ENCODE measurements around the gene PPP2CA.

PPP2CA gene

DNA sequence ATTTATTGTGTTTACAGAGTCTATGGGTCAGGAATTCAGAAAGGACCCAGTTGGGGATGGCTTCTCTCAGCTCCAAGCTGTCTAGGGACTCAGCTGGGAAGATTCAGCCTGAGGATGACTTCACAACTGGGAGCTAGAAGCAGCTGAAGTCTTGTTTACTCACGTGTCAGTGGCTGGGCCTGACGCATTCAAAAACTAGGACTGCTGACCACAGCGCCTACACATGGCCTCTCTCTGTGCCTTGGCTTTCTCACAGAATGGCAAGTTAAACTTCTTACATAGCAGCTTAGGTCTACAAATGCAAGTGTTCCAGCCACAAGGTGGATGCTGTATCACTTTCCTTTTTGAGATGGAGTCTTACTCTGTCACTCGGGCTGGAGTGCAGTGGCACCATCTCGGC lies 16.3 kb upstream of the PPP2CA start:
- DNase-seq (ENCODE audit: insufficient read length, low spot score) (no peak), FAIRE-seq (no peak)
- no peak for TF ChIP-seq CTCF (IDR thresholded peaks at IDR 0.05; ENCODE audit: insufficient read depth, missing control alignments)

DNA sequence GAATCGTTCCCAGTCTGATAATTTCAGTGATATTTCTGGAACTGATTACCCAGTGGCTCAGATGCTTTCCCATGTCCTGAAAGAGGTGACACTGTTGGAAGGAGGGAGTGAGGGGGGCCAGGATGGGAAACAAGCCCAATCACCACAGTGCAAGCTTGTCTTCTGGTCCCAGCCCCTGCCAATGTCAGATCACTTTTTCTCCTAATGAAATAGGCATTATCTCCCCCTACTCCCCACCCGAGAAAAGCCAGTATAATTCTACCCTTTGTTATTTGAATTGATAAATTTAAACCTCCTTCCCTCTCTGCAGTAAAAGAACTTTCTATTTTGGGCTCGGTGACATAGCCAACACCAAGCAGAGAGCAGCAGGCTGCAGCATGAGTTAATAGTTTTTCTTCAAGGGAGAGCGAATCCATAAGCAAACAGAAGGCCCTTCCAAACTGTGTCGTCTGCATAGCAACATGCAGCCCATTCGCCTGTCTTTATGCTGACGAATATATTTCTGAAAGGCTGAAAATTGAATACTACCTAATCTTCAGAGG lies 14.6 kb upstream of the PPP2CA start:
- FAIRE-seq (no peak), DNase-seq (ENCODE audit: insufficient read length, low spot score) (no peak)
- no peak for TF ChIP-seq CTCF (IDR thresholded peaks at IDR 0.05; ENCODE audit: insufficient read depth, missing control alignments)

- TF ChIP-seq CTCF (IDR thresholded peaks at IDR 0.05; ENCODE audit: insufficient read depth, missing control alignments): no peak
- FAIRE-seq (no peak), DNase-seq (ENCODE audit: insufficient read length, low spot score) (no peak)
Observed at GRCh38 chr5:134236820-134237219, 10.9 kb upstream of the PPP2CA start.

DNA sequence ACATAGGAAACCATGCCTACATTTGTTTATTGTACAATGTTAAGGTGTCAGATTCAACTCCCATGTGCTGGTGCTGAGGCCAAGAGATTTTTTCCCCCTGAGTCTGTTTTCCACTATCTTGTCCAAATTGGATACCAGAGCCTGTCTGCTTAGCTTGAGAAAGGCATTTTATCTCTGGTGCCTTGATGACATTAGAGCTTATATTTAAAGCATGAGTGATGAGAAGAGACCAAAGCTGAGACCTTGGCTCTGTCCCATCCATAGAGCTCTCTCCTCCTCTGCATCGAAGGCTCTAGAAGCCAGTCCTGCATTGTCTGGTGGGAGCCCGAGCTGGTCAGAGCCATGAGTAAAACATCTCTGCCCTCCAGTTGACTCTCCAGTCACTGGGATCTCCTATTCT lies 10.4 kb upstream of the PPP2CA start:
- FAIRE-seq: no peak
- DNase-seq (ENCODE audit: insufficient read length, low spot score): no peak

GRCh38 chr5:134228624-134229023 lies 2.8 kb upstream of the PPP2CA start:
- FAIRE-seq: no peak
- DNase-seq (ENCODE audit: insufficient read length, low spot score): no peak
- no peak for TF ChIP-seq CTCF (IDR thresholded peaks at IDR 0.05; ENCODE audit: insufficient read depth, missing control alignments)

More for the DNA sequence above, 10.4 kb upstream of the PPP2CA start:
- no peak for TF ChIP-seq CTCF (IDR thresholded peaks at IDR 0.05; ENCODE audit: insufficient read depth, missing control alignments)

DNA sequence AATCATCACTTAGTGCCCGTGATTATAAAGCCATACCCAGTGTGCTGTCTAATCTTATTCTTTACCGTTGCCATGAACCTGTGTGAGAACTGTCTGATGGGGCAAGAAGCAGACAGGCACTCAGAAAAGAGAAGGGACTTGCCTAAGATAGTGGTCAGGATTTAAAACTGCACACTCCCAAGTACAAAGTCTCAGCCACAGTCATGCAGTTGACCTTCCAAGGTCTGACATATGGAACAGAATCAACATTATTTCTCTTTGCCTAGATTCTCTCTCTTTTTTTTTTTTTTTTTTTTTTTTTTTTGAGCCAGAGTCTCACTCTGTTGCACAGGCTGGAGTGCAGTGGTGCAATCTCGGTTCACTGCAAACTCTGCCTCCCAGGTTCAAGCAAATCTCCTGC lies 1.9 kb upstream of the PPP2CA start:
- no peak for DNase-seq (ENCODE audit: insufficient read length, low spot score)
- no peak for FAIRE-seq

More for the DNA sequence above, 1.9 kb upstream of the PPP2CA start:
- no peak for TF ChIP-seq CTCF (IDR thresholded peaks at IDR 0.05; ENCODE audit: insufficient read depth, missing control alignments)

All from D721Med (cell line).